ENCODE measurements around the gene NEURL1.
"Not testable (repeated sequence)": the region's sequence is repeated elsewhere in the genome, so short reads cannot be mapped to it uniquely, and the experiment has no call there.

NEURL1 gene

DNA sequence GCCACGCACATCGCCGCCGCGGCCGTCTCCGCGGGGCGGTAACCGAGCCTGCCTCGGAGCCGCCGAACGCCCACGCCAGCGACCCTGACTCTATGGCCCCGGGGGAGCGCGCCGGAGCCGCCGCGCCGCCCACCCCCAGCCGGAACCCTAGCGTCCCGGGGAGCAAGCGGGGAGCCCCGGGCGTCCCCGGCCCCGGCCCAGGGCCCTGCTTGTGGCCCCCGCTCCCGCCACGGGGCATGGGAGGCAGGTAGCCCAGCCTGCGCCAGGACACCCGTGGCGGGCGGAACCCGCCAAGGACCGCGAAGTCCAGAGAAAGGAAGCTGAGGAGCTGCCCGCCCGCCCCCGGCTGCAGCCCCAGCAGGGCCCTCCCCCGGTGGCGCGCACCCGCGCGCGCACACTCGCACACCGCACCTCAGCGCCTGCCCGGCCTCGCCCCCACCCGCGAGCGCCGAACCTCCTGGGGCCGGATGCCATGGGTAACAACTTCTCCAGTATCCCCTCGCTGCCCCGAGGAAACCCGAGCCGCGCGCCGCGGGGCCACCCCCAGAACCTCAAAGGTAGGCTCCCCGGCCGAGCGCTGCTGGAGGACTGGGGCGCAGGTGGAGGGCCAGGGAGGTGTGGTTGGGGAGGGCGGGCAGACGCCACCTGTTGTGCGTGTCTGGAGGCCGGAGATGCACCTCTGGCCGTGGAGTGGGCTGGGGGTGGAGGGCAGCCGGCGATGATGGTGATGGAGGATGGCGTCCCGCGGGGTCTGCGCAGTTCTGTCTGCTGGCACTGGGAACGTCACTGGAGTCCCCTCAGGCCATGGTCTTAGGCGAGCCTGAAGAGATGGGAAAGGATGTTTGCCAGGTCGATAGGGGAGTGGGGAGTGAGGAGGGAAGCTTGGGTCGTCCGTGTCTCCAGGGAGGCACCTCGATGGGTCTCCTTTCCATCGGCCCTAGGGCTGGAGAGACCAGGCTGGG lies 692 bp downstream of the NEURL1 start:
- no peak for DNase-seq (ENCODE audit: low read depth in 2 of 2)

DNA sequence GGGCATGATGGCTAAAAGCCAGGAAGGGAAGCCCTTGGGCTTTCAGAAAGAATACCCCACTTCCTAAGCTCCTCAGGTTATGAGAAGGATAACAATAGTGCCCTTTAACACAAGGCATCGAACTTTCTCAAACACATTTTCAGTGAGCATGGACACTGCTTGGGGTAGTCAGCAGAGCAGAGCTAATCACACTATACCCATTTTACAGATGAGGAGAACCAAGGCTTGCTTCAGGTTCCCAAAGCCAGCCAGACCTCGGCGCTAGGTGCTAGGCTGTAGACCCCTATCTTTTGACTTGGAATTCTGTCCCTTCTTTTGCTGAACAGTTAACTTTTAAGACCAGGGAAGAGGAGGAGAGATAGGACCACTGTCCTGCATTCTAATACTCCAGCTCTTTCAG lies 1.8 kb downstream of the NEURL1 start:
- no peak for DNase-seq (ENCODE audit: low read depth in 2 of 2)

DNA sequence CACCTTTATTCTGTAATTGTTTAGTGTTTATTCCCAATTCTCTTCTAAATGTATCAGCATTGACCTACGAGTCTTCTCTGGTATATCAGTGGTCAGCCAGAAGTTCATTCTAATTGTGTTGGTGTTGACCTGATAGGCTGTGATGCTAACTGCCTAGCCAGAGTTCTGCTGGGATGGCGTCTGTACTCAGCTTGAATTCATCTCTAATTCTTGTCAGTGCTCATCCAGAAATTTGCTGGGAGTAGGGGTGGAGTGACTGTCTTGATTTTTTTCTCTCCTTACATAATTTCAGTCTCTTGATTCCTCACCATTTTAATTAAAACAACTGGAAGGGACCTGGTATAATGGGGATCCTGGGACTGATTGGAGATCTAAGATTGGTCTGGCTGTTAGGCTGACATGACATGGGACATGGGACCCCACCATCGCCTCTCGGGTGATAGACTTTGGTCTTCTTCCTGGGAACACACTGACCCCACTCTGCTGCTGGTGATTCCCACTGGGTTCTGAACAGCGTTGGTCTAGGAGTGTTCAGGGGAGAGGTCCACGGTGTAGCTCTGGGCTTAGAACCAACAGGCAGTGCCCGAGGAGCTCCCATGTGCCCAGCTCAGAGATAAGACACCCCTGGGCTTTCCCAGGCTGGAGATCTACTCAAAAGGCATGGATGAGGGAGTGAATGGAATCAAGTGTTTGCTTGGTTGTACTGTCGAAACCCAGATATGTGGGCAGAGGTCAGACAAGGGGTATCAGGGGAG lies 3.8 kb downstream of the NEURL1 start:
- no peak for DNase-seq (ENCODE audit: low read depth in 2 of 2)

DNA sequence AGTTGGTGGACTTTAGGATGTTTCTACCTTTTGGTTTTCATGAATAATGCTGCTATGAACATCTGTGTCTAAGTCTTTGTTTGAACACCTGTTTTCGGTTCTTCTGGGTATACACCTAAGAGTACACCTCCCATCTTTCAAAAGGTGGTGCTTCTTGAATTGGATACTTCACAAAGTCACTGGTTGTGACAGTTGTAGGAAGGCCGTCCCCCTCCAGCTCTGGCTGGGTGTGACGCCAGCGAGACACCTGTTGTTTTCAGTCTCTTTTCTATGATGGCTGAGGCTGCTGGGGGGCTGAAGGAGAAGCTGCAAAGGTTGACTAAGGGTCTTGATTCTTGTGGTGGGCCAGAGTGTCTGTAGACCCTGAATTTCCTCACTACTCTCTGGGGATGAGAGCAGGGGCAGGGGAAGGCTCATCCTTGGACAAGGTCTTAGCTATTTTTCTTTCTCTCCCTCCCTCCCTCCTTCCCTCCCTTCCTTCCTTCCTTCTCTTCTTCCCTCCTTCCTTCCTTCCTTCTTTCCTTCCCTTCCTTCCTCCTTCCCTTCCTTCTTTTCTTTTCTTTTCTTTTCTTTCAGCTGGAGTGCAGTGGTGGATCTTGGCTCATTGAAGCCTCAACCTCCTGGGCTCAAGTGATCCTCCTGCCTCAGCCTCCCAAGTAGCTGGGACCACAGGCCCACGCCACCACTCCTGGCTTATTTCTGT lies 5.6 kb downstream of the NEURL1 start:
- DNase-seq (ENCODE audit: low read depth in 2 of 2) = no peak

DNA sequence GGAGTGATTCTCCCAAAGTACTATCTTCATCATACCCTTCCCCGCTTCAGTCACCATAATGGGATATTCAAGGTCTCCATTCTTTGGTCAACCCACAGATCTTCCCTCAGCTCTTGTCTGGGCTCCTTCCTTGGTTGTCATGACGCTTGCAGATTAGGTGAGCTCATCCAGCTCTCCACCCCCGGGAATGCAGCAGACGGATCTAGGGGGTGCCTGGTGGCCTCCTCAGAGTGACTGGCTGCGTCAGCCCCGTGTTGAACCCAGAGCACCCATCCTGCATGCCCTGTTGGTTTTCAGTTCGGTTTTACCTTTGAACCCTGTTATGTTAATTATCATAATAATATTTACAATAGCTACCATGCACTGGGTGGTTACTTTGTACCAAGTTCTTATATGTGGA lies 6.4 kb downstream of the NEURL1 start:
- DNase-seq (ENCODE audit: low read depth in 2 of 2) = no peak

DNA sequence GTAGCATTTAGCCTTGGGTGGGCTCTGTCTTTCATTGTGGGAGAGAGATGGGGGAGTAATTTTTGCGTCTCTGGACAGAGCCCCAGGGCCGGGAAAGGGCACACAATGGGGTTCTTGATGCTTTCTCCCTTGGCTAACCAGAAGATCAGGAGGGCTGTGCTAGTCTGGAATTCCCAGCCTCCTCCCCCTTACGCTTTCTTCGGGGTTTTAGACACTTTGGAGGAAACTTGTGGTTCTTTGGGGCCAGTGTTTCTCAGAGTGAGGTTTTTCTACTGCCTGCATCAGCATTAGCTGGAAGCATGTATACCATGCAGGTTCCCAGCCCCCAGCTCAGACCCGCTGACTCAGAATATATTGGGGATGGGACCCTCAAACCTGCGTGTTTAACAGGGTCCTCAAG lies 7.0 kb downstream of the NEURL1 start:
- DNase-seq (ENCODE audit: low read depth in 2 of 2) = no peak

DNA sequence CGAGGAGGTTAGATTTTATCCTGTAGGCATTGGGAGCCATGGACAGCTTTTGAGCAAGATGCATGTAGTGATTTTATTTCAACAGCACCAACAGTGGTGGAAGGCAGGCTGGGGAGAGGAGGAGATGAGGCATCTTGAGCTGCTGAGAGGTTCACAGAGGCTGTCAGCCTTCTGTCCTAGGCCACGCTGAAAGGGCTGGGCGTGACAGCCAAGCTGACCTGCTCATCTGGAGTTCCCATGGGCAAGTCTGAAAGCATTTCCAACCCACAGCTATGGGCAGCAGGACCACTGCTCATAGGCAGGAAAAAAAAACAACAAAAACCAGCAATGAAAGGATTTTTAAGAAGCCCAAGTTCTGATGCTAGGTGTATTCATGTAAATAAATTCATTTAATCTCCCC lies 7.7 kb downstream of the NEURL1 start:
- DNase-seq (ENCODE audit: low read depth in 2 of 2) = no peak

DNA sequence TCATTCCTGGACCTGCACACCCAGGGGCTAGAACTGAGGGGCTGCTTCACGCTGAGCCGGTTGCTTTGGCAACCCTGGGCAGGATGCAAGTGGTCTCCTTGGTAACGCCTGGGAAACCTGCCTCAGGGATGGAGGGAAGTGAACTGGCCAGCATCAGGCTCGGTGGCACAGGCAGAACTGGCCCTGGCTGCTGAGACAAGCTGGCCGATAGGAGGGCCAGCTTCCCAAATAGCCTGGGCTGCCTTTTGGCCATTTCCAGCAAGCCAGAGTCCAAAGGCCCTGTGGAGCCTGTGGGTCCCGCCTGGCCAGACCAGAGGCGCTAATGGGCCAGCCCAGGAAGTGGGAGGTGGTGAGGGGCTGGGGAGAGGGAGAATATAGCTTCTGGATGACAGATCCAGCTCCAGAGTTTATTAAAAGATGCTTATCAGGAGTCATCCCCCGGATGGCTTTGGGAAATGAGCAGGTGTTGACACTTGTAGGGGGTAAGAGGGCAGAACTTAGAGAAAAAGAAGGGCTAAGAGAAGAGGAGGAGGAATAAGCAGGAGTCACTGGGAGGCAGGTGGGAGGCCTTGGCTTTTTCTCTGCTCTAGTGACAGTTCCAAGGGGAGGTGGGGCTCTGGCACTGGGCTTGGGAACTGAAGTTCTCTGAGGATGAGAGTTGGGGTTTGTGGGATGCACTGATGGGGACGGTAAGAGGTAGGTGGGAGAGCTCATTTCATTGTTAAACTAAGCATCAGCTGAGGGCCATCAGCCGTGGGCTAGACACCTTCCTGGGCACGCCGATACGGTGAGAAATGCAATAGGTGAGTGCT lies 9.6 kb downstream of the NEURL1 start:
- no peak for DNase-seq (ENCODE audit: low read depth in 2 of 2)

DNA sequence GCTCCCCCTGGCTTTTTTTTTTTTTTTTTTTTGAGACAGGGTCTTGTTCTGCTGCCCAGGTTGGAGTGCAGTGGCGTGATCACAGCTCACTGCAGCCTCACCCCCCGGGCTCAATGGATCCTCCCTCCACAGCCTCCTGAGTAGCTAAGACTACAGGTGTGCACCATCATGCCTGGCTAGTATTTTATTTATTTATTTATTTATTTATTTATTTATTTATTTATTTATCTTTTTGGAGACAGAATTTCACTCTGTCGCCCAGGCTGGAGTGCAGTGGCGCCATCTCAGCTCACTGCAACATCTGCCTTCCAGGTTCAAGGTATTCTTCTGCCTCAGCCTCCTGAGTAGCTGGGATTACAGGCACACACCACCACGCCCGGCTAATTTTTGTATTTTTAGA lies 10.3 kb downstream of the NEURL1 start:
- DNase-seq (ENCODE audit: low read depth in 2 of 2) = not testable (repeated sequence)

DNA sequence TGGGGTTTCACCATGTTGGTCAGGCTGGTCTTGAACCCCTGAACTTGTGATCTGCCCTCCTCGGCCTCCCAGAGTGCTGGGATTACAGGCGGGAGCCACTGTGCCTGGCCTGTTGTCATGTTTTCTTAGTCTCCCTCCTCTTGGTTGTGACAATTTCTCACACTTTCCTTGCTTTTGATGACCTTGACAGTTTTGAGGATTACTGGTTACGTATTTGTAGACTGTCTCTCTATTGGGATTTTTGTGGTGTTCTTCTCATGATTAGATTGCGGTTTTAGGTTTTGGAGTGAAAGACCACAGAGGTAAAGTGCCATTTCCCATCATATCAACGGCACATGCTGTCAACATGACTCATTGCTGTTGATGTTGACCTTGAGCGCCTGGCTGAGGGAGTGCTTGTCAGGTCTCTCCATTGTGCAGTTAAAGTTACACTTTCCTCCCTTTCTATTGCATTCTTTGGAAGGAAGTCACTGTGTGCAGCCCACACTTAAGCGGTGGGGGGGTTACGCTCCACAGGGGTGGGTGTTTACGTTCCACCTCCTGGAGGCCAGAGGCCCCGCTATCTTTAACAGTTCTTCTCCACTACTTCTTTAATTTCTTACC lies 10.8 kb downstream of the NEURL1 start:
- no peak for DNase-seq (ENCODE audit: low read depth in 2 of 2)

DNA sequence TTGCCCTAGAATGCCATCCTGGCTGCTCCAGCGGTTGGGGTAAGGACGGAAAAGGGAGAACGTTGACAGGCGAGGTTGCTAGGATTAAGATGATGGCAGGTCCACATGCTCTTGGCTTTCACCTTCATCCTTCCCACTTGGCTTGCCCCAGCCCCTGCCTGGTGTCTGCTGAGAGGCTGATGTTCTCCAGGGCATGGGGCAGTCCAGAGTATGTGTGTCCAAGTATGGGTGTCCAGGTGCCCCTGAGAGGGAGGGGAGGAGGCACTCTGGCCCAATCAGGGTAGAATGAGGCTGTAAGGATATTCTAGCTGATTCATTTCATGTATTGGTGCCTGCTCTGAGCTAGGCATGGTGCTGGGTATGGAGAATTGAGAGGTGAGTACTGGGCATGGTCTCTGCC lies 12.6 kb downstream of the NEURL1 start:
- no peak for DNase-seq (ENCODE audit: low read depth in 2 of 2)

DNA sequence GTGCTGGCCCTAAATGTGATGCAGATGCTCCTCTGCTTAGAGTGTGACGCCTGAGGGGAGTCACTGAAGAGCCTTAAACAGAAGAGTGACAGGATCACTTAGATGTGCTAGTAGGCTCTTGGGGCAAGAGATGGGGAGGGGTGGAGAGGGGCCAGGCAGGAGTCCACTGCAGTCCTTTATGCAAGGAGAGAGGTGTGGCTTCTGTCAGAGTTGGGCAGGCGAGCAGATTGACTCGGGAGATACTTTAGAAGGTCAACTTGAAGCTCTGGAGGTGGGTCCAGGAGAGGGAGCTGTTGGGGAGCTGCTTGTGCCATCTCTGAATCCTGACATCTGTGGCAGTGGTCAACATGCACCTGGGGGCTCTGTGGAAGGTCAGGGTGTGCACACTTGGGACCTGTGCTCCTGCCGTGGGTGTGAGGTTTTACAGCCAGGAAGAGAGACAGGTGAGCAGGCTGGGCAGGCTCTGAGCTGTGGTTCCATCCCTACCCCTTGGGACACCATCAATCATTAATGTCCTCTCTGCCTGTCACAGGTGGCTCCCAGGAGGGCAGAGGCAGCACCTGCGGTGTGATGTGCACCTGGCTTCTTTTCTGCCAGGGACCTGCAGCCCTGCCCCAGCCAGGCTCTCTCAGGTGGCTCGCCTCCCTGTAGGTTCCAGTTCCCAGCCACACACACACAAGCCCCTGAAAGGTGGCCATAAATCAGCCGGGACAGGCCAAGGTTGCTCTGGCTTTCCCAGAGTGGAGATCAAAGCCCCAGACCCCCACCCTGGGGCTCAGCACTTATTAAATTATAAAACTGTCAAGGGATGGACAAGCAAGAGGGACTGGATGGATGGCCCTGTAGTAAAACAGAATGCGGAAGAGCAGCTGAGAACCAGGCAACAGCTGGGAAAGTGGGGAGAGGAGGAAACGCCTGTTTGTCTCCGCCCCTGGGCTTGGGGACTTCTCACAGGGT lies 14.0 kb downstream of the NEURL1 start:
- no peak for DNase-seq (ENCODE audit: low read depth in 2 of 2)

DNA sequence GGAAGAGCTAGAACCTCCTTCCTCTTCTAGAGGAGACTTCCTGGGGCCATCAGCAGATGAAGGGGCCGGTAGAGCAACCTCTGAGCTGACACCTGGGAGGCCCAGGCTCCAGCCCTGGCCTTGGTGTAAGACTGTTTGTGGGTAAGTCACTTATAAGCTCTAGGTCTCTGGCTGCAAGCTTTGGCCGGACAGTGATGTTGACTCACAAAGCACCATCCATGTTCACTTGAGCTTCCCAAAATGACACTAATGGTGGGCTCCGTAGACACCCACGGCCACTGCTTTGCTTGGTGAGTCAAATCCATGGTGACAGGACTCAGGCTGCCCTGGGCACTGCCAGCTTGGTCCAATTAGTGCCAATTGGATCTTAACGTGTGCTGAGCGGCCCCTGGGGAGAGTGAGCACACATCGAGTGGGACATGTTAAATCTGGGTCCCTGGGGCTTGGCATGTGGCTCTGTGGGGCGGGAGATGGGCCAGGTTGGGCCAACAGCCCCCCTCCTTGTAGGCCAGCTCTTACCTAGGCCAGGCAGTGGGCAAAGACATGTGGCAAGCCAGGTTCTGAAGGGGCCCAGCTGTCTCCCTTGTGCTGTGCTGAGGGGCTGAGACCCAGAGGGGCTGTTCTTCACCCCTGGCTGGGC lies 16.7 kb downstream of the NEURL1 start:
- DNase-seq (ENCODE audit: low read depth in 2 of 2) = no peak

DNA sequence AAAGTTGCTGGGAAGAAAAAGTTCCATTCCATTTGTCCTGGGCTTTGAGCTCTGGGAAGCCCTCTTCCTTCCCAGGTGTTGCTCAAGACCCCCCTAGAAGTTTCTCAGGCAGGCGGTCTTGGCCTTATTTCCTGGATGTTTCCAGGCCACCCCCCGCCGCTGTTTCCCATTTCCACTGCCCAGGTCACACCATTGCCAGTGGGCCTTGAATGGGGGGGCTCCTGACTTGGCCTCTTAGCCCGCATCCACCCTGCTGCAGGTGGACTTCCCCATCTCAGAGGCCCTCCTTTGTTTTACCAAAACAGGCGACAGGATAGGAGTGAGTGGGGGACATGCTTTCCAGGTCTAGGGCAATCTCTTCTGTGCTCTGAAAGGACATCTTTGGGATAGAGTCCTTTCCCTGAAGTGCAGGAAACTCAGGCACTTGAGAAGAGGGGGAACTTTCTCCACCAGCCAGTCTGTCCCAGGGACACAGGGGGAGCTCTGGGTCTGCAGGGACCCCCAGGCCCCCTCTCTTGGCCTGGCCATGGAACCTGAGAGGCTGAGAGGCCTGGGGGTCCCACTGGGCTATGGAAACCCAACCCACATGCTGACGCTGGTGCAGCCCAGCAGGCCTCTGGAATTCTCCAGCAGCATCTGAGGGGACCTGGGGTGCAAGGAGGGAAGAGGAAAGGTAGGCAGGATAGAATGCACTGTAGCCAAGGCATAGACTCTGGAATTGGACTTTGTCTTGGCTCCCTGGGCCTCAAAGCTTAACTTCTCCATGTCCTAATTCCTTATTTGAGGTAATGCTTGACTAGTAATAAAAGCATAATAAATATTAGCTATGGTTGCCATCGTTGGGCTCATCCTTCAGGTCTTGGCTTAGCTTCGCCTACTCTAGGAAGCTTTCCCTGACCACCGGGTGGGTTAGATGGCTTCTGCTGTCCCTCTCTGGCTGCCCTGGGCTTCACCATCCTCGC lies 17.6 kb downstream of the NEURL1 start:
- no peak for DNase-seq (ENCODE audit: low read depth in 2 of 2)

DNA sequence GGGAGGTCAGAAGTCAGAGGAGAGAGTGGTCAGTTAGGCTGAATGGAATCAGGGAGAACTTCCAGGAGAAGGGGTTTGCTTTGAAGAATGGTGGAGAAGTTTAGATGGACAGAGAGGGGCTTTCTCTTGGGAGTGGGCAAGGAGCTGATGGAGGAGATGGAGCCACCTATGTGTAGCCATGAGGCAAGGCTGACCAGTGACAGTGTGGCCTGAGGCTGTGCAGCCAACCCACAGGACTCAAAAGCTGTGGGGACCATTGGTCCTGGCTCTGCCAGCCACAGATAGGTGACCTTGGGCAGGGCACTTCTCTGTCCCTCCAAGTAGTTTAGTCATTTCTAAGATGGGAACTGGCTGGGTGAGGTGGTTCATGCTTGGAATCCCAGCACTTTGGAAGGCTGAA lies 18.7 kb downstream of the NEURL1 start:
- DNase-seq (ENCODE audit: low read depth in 2 of 2) = no peak

DNA sequence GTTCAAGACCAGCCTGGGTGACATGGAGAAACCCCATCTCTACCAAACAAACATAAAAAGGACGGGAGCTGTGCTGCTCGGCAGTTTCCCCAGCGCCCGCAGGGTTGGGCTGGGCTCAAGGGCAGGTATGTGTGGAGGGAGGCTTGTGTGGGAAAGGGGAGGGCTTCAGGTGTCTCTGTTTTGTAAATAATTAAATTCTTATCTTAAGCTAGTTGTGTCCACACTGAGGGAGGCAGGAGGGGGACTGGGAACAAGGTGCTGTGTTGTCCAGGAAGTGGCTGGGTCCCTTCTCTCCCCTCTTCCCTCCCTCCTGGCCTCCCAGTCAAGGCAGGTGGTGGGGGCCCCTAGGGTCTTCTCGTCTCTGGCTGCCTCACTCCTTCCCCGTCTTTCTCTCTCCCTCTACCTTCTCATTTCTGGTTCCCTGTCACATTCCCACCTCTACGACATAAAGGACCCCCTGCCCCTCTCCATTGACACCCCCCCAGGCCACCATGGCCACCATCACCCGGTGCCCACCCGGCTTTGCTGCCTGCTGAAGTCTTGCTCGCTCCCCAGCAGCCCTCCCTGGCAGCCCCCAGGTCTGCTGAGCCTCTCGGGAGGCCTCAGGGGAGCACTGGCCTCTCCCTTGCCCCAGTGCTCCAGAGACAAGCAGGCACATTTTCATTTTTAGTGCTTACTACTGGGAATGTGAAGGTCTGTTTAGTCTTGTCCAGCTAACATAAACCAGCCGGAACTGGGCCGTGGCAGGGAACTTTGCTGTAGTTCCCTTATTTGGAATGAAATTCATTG lies 19.3 kb downstream of the NEURL1 start:
- no peak for DNase-seq (ENCODE audit: low read depth in 2 of 2)

DNA sequence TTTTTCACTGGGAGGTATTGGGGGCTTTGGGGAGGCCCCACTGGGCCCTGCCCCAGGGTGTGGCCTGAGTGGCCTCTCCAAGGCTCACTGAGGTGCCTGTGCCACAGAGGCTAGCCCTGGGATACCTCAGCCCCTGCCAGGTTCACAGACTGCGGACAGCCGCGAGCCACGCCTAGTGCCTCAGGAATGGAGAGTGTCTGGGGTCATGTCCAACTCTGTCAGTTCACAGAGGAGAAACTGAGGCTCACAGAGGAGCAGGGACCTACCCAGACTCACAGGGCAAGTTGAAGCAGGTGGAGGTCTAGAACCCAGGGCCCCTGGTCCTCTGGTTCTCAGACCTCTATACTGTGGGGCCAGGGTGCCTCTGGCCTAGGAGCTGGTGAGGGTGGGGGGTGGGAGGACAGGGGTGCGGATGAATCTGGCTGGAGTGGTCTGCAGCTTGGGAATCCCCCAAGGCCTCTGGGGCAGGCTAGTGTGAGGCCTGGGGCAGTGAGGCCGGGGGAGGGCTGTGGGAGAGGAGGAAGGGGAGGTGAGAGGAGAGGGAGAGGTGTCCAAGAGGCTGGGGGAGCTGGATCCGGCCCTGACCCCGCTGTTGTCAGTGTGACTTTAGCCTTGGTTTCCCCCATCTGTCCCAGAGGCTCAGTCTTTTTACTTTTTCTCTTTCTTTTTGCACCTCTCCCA lies 20.0 kb downstream of the NEURL1 start:
- DNase-seq (ENCODE audit: low read depth in 2 of 2) = no peak

All from stimulated activated CD4-positive, alpha-beta T cell treated with anti-CD3 and anti-CD28 coated beads, Interleukin-15, amount 100 ng/mL, for 48 hours (primary cell).